Tongue (tissue), 2 donors: ENCODE data around the gene CASP10. TPM values are rescaled to one million over a fixed set of nuclear protein-coding genes. Genes with fewer than 3 reads are reported as not detected.
A peak's percentile ranks its signal among the peaks of the same experiment; 100 is the strongest.

Experiments used
- DNase-seq: peaks from one replicate; pipeline ENCODE4 v3.0.0-alpha.2; 2015
- total RNA-seq: library from RNA; depleted of rRNA; stranded (reverse); fragments of >200 nt; gene quantifications from one replicate; pipeline ENCODE4 v1.2.3, GENCODE V29; 2014

Gene CASP10
- total RNA-seq, 1 donor from 2014 or later, result 10.8 TPM

GRCh38 chr2:201196803-201197202 is 13.9 kb downstream of the CASP10 start:
- no peak for DNase-seq

- DNase-seq, result no peak
Measured at GRCh38 chr2:201197781-201198180, 14.8 kb downstream of the CASP10 start.

- no peak for DNase-seq
Measured at GRCh38 chr2:201199847-201200246, 16.9 kb downstream of the CASP10 start.

- no peak for DNase-seq
Measured at GRCh38 chr2:201200345-201200744, 17.4 kb downstream of the CASP10 start.

- DNase-seq, result no peak
Measured at GRCh38 chr2:201201371-201201770, 18.4 kb downstream of the CASP10 start.

- peak; percentile 32 for DNase-seq
Measured at GRCh38 chr2:201203916-201204654, 21.1 kb downstream of the CASP10 start.

GRCh38 chr2:201204655-201205514 is 21.9 kb downstream of the CASP10 start:
- DNase-seq, result no peak

GRCh38 chr2:201205515-201205849 is 22.5 kb downstream of the CASP10 start:
- DNase-seq, result no peak

- no peak for DNase-seq
Measured at GRCh38 chr2:201208563-201209252, 25.8 kb downstream of the CASP10 start.

GRCh38 chr2:201215963-201216362 is 33.0 kb downstream of the CASP10 start:
- DNase-seq, result no peak

GRCh38 chr2:201216918-201217317 is 34.0 kb downstream of the CASP10 start:
- DNase-seq, result no peak

- no peak for DNase-seq
Measured at GRCh38 chr2:201218780-201219179, 35.8 kb downstream of the CASP10 start.

GRCh38 chr2:201219328-201220096 is 36.6 kb downstream of the CASP10 start:
- DNase-seq, result no peak

GRCh38 chr2:201220102-201220570 is 37.2 kb downstream of the CASP10 start:
- DNase-seq, result no peak

GRCh38 chr2:201223089-201224073 is 40.4 kb downstream of the CASP10 start:
- no peak for DNase-seq

GRCh38 chr2:201228271-201228911 is 45.5 kb downstream of the CASP10 start:
- no peak for DNase-seq

GRCh38 chr2:201228912-201229290 is 46.0 kb downstream of the CASP10 start:
- DNase-seq, result no peak

GRCh38 chr2:201231781-201232466 is 49.0 kb downstream of the CASP10 start:
- peak; percentile 88 for DNase-seq

- DNase-seq, result no peak
Measured at GRCh38 chr2:201232467-201232815, 49.5 kb downstream of the CASP10 start.
